Mesenchymal stem cell (in vitro differentiated cells and primary cell): ENCODE measurements around the gene RAB8B.

Source experiments
- DNase-seq: peaks from one replicate; pipeline ENCODE4 v3.0.0-alpha.2; 2013
- H2AFZ ChIP-seq: one replicate; pipeline ENCODE4 v1.6.1; 2013; ENCODE audit warnings: low read depth, mild to moderate bottlenecking, control low read depth, inconsistent platforms, low read length, moderate library complexity
- H2AK5ac ChIP-seq: 2 replicates; pipeline ENCODE4 v1.6.1; 2013; ENCODE audit warnings: low read length, moderate library complexity, mild to moderate bottlenecking, inconsistent platforms; ENCODE audit not compliant: severe bottlenecking
- H2BK120ac ChIP-seq: one replicate; pipeline ENCODE4 v1.6.1; 2013; ENCODE audit warnings: low read depth, mild to moderate bottlenecking, inconsistent platforms, low read length, moderate library complexity
- H2BK12ac ChIP-seq, 2 experiments: one replicate each; pipeline ENCODE4 v1.6.1; 2013; ENCODE audit warnings: inconsistent platforms in 2 of 2, low read length in 2 of 2, mild to moderate bottlenecking in 2 of 2, moderate library complexity in 2 of 2, control low read depth in 1 of 2
- H2BK15ac ChIP-seq: one replicate; pipeline ENCODE4 v1.6.1; 2013; ENCODE audit warnings: mild to moderate bottlenecking, low read depth, inconsistent platforms; ENCODE audit not compliant: poor library complexity, severe bottlenecking
- H2BK5ac ChIP-seq: 2 replicates; pipeline ENCODE4 v1.6.1; 2013; ENCODE audit warnings: low read depth, mild to moderate bottlenecking, low read length, control low read depth, inconsistent platforms; ENCODE audit not compliant: poor library complexity, severe bottlenecking
- H3K14ac ChIP-seq, 2 experiments: one replicate each; pipeline ENCODE4 v1.6.1; 2013; ENCODE audit warnings: inconsistent platforms in 2 of 2, low read length in 2 of 2, control low read depth in 1 of 2, mild to moderate bottlenecking in 1 of 2, moderate library complexity in 1 of 2
- H3K18ac ChIP-seq, 2 experiments: one replicate each; pipeline ENCODE4 v1.6.1; 2013; ENCODE audit warnings: inconsistent platforms in 2 of 2, low read length in 2 of 2, control low read depth in 1 of 2, low read depth in 1 of 2, mild to moderate bottlenecking in 1 of 2
- H3K23ac ChIP-seq, 2 experiments: one replicate each; pipeline ENCODE4 v1.6.1; 2013; ENCODE audit warnings: inconsistent platforms in 2 of 2, low read length in 2 of 2, mild to moderate bottlenecking in 2 of 2, moderate library complexity in 2 of 2, control low read depth in 1 of 2
- H3K27ac ChIP-seq: 2 replicates; pipeline ENCODE4 v1.5.1; 2013; ENCODE audit warnings: mild to moderate bottlenecking, moderate library complexity, low read length, control low read depth, inconsistent platforms; ENCODE audit not compliant: poor library complexity, severe bottlenecking
- H3K27me3 ChIP-seq, 2 experiments: 2 replicates each; pipeline versions ENCODE4 v1.6.1 to v1.7.0; 2013; ENCODE audit warnings: low read length in 2 of 2, mild to moderate bottlenecking in 2 of 2, moderate library complexity in 2 of 2, control low read depth in 1 of 2, inconsistent platforms in 1 of 2; ENCODE audit not compliant: control insufficient read depth in 1 of 2, insufficient read depth in 1 of 2
- H3K36me3 ChIP-seq, 2 experiments: 2 replicates each; pipeline versions ENCODE4 v1.6.1 to v1.7.0; 2013; ENCODE audit warnings: low read length in 2 of 2, control low read depth in 1 of 2, inconsistent platforms in 1 of 2, low read depth in 1 of 2, mild to moderate bottlenecking in 1 of 2; ENCODE audit not compliant: insufficient read depth in 2 of 2, control insufficient read depth in 1 of 2
- H3K4ac ChIP-seq, 2 experiments: one replicate each; pipeline ENCODE4 v1.6.1; 2013; ENCODE audit warnings: inconsistent platforms in 2 of 2, low read length in 2 of 2, mild to moderate bottlenecking in 2 of 2, moderate library complexity in 2 of 2, control low read depth in 1 of 2, low read depth in 1 of 2
- H3K4me1 ChIP-seq: 2 replicates; pipeline ENCODE4 v1.6.1; 2013; ENCODE audit warnings: low read depth, low read length, control low read depth; ENCODE audit not compliant: control insufficient read depth, insufficient read depth
- H3K4me2 ChIP-seq: 2 replicates; pipeline ENCODE4 v1.6.1; 2013; ENCODE audit warnings: low read length, mild to moderate bottlenecking, inconsistent platforms; ENCODE audit not compliant: poor library complexity, severe bottlenecking
- H3K4me3 ChIP-seq, 2 experiments: 2 replicates each; pipeline versions ENCODE4 v1.5.1 to v1.7.0; 2013; ENCODE audit warnings: low read length in 2 of 2, mild to moderate bottlenecking in 2 of 2, control low read depth in 1 of 2, low read depth in 1 of 2; ENCODE audit not compliant: insufficient read depth in 1 of 2
- H3K79me1 ChIP-seq: replicated peaks from 2 replicates; pipeline ENCODE4 v1.6.1; 2013; ENCODE audit warnings: mild to moderate bottlenecking, control low read depth, low read length, inconsistent platforms; ENCODE audit not compliant: poor library complexity, severe bottlenecking
- H3K9ac ChIP-seq: 2 replicates; pipeline ENCODE4 v1.7.0; 2013; ENCODE audit warnings: mild to moderate bottlenecking, low read length, moderate library complexity
- H3K9me3 ChIP-seq: 2 replicates; pipeline ENCODE4 v1.7.0; 2013; ENCODE audit warnings: mild to moderate bottlenecking, low read length; ENCODE audit not compliant: control insufficient read depth
- H4K8ac ChIP-seq: one replicate; pipeline ENCODE4 v1.6.1; 2013; ENCODE audit warnings: inconsistent platforms, mild to moderate bottlenecking, low read length, moderate library complexity
- H4K91ac ChIP-seq: one replicate; pipeline ENCODE4 v1.6.1; 2013; ENCODE audit warnings: mild to moderate bottlenecking, low read length, inconsistent platforms
- WGBS: methylation state at CpG from one replicate; pipeline ENCODE4 v1.1.7; 2013; ENCODE audit warnings: mixed read lengths; 5-methylcytosine and 5-hydroxymethylcytosine counted together

RAB8B gene

DNA sequence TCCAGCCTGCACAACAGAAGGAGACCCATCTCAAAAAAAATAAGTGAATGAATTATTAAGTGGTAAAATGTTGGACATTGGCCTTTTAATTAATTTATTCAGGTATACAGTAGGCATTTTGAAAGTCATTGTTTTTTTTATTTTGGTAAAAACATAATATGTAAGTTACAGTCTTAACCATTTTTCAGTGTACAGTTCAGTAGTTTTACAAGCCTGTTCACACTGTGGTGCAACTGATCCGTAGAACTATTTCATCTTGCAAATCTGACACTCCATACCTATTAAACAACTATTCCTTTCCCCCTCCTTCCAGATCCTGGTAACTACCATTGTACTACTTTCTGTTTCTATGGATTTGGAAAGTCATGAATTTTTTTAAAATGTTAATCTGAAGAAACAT lies 51.9 kb downstream of the RAB8B start:
- Histone ChIP-seq H3K4ac (no peak overlapping the region), H2BK15ac (no peak overlapping the region), H3K4me3 (no peak overlapping the region), H4K8ac (no peak overlapping the region), H2AK5ac (no peak overlapping the region), H3K9me3 (no peaks in the 10 kb centered on the region), H2BK120ac (no peak overlapping the region), H3K9ac (no peak overlapping the region), H3K18ac (no peak overlapping the region), H3K4me1 (peaks cover 6% of the 10 kb centered on the region), H2AFZ (no peak overlapping the region), H3K23ac (no peak overlapping the region), H3K36me3 (peaks cover 0 to 3% of the 10 kb centered on the region in 2 experiments), H3K79me1 (peaks cover 16% of the 10 kb centered on the region), H4K91ac (no peak overlapping the region), H2BK5ac (no peak overlapping the region), H3K27ac (no peak overlapping the region), H3K14ac (no peak overlapping the region), H2BK12ac (no peak overlapping the region), H3K4me2 (no peak overlapping the region), H3K27me3 (no peaks in the 10 kb centered on the region)
- no peak for DNase-seq
- 100% methylated on average over 1 of the region's 1 CpG for WGBS

DNA sequence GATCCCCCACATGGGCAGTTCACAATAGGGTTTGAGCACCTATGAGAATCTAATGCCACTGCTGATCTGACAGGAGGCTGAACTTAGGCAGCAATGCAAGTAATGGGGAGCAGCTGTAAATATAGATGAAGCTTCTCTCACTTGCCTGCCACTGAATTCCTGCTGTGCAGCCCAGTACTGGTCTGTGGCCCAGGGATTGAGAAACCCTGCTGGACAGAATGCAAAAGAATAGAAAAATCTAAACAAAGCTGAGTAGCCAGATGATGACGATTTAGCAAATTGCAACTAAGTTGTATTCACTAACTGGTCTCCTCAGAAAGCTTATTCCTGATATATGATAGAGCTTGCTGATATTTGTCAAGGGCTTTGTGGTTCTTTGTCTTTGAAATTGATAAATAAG lies 53.7 kb downstream of the RAB8B start:
- whole genome bisulfite sequencing: no CpG with 5 or more reads among the region's 1 CpG
- Histone ChIP-seq H3K9ac (peak overlapping the region; percentile 53), H3K4me2 (no peak overlapping the region), H3K27me3 (no peaks in the 10 kb centered on the region), H2BK120ac (no peak overlapping the region), H3K14ac (no peak overlapping the region), H3K79me1 (peaks cover 25% of the 10 kb centered on the region), H4K8ac (peak overlapping the region; percentile 14), H3K4me3 (no peak overlapping the region), H3K23ac (no peak overlapping the region), H2BK15ac (no peak overlapping the region), H3K18ac (no peak overlapping the region), H3K4me1 (peaks cover 6% of the 10 kb centered on the region), H2BK12ac (no peak overlapping the region), H2AFZ (no peak overlapping the region), H2BK5ac (peak overlapping the region; percentile 40), H3K4ac (no peak overlapping the region), H2AK5ac (peak overlapping the region; percentile 70), H3K27ac (no peak overlapping the region), H3K36me3 (peaks cover 2 to 6% of the 10 kb centered on the region in 2 experiments), H4K91ac (no peak overlapping the region), H3K9me3 (no peaks in the 10 kb centered on the region)
- DNase-seq: no peak

DNA sequence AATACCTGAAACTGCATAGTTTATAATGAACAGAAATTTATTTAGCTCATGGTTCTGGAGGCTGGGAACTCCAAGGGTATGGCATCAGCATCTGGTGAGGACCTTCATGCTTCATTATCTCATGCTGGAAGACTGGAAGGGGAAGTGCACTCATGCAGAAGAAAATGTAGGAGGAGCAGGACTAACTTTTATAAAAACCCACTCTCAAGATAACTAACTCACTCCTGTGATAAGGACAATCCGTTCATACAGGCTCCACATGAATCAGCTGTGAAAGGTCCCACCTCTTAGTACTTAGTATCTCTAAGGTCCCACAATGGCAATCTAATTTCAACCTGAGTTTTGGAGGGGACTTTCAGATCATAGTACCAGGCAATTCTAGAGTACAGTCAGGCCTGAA lies 54.4 kb downstream of the RAB8B start:
- peak overlapping the region; percentile 74 for H3K27ac ChIP-seq
- peaks cover 6% of the 10 kb centered on the region for H3K4me1 ChIP-seq
- peaks cover 26% of the 10 kb centered on the region for H3K79me1 ChIP-seq
- no peak overlapping the region for H2BK120ac ChIP-seq
- H3K9ac ChIP-seq: peak overlapping the region; percentile 53
- H3K14ac ChIP-seq: no peak overlapping the region
- no peak overlapping the region for H2AK5ac ChIP-seq
- no peak overlapping the region for H4K91ac ChIP-seq
- DNase-seq: no peak
- H2BK12ac ChIP-seq: no peak overlapping the region
- 73% methylated on average over 1 of the region's 1 CpG for WGBS
- H3K4me2 ChIP-seq: no peak overlapping the region
- no peak overlapping the region for H3K4ac ChIP-seq
- H4K8ac ChIP-seq: no peak overlapping the region
- H2AFZ ChIP-seq: no peak overlapping the region
- H3K23ac ChIP-seq: no peak overlapping the region
- no peaks in the 10 kb centered on the region for H3K9me3 ChIP-seq
- H3K4me3 ChIP-seq: no peak overlapping the region
- H2BK5ac ChIP-seq: no peak overlapping the region
- no peak overlapping the region for H3K18ac ChIP-seq
- H3K27me3 ChIP-seq: no peaks in the 10 kb centered on the region
- no peak overlapping the region for H2BK15ac ChIP-seq
- peaks cover 2 to 6% of the 10 kb centered on the region in 2 experiments for H3K36me3 ChIP-seq

DNA sequence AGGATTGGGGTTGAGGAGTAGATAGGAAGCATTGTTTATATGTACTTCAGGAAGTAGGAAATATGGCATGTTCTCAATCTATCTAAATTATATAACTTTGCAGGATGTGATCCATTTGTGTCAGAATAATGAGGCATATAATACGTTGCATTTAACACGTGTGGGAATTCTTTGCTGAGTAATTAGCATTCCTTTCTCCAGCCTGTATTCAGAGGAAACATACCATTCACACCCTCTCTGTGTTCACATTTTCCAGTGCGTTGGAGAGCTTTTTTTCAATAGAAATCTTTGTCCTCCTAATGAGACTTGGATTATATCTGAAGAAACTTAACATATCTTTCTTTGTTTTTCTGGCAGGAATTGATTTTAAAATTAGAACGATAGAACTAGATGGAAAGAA lies 55.0 kb downstream of the RAB8B start:
- H2BK5ac ChIP-seq: no peak overlapping the region
- no peak overlapping the region for H3K14ac ChIP-seq
- H3K18ac ChIP-seq: no peak overlapping the region
- no peak overlapping the region for H2AK5ac ChIP-seq
- H3K27ac ChIP-seq: peak overlapping the region; percentile 74
- DNase-seq: peak; percentile 52
- no peak overlapping the region for H3K4me2 ChIP-seq
- H3K79me1 ChIP-seq: peaks cover 26% of the 10 kb centered on the region
- H3K27me3 ChIP-seq: no peaks in the 10 kb centered on the region
- H3K9me3 ChIP-seq: no peaks in the 10 kb centered on the region
- H2AFZ ChIP-seq: no peak overlapping the region
- H3K23ac ChIP-seq: no peak overlapping the region
- no peak overlapping the region for H3K4me3 ChIP-seq
- peak overlapping the region; percentile 57 for H3K9ac ChIP-seq
- peaks cover 8% of the 10 kb centered on the region for H3K4me1 ChIP-seq
- H3K4ac ChIP-seq: no peak overlapping the region
- H2BK12ac ChIP-seq: no peak overlapping the region
- 100% methylated on average over 1 of the region's 4 CpGs for WGBS
- H4K8ac ChIP-seq: no peak overlapping the region
- H2BK120ac ChIP-seq: no peak overlapping the region
- no peak overlapping the region for H2BK15ac ChIP-seq
- H4K91ac ChIP-seq: no peak overlapping the region
- H3K36me3 ChIP-seq: peaks cover 5 to 6% of the 10 kb centered on the region in 2 experiments
